Smooth muscle cell (in vitro differentiated cells): Measurements from ENCODE around the gene GOLGA5. TPM values are rescaled to one million over a fixed set of nuclear protein-coding genes. Genes with fewer than 3 reads are reported as not detected.
"Not testable (repeated sequence)": the region's sequence is repeated elsewhere in the genome, so short reads cannot be mapped to it uniquely, and the experiment has no call there.

Experiments used
- DNase-seq: peaks from one replicate; lab custom pipeline; 2025; ENCODE audit not compliant: unreplicated experiment; lab: John Stamatoyannopoulos, UW
- H2AFZ ChIP-seq: fragments of 200-600 bp; sonication (generic); 2 replicates; pipeline ENCODE4 v1.6.0; 2016; ENCODE audit warnings: antibody characterized with exemption, low read depth, mild to moderate bottlenecking
- H3F3A ChIP-seq: fragments of 200-600 bp; sonication (generic); 2 replicates; pipeline ENCODE4 v1.6.0; 2017; ENCODE audit warnings: antibody characterized with exemption, low read depth
- H3K27ac ChIP-seq: fragments of 200-600 bp; sonication (generic); 2 replicates; pipeline ENCODE4 v1.5.1; 2016; ENCODE audit warnings: low read depth, mild to moderate bottlenecking
- H3K27me3 ChIP-seq: fragments of 200-600 bp; sonication (generic); 2 replicates; pipeline ENCODE4 v1.6.1; 2016; ENCODE audit warnings: low read depth, mild to moderate bottlenecking
- H3K36me3 ChIP-seq: fragments of 200-600 bp; sonication (generic); 2 replicates; pipeline ENCODE4 v1.5.1; 2016; ENCODE audit warnings: low read depth
- H3K4me1 ChIP-seq: fragments of 200-600 bp; sonication (generic); 2 replicates; pipeline ENCODE4 v1.5.1; 2016; ENCODE audit warnings: low read depth
- H3K4me2 ChIP-seq: fragments of 200-600 bp; sonication (generic); 2 replicates; pipeline ENCODE4 v1.6.0; 2016; ENCODE audit warnings: mild to moderate bottlenecking
- H3K4me3 ChIP-seq: fragments of 200-600 bp; sonication (generic); 2 replicates; pipeline ENCODE4 v1.5.1; 2016; ENCODE audit warnings: mild to moderate bottlenecking
- H3K79me2 ChIP-seq: fragments of 200-600 bp; sonication (generic); 2 replicates; pipeline ENCODE4 v1.6.0; 2016; ENCODE audit warnings: low read depth, mild to moderate bottlenecking
- H3K9ac ChIP-seq: fragments of 200-600 bp; sonication (generic); 2 replicates; pipeline ENCODE4 v1.6.0; 2016; ENCODE audit warnings: low read depth
- H3K9me3 ChIP-seq: fragments of 200-600 bp; sonication (generic); replicated peaks from 2 replicates; pipeline ENCODE4 v1.5.1; 2016; ENCODE audit warnings: low read depth
- H4K20me1 ChIP-seq: fragments of 200-600 bp; sonication (generic); 2 replicates; pipeline ENCODE4 v1.6.0; 2016; ENCODE audit warnings: low read depth
- WGBS: methylation state at CpG from one replicate; pipeline ENCODE4 v1.1.7; 2016; ENCODE audit warnings: low lambda C conversion rate; 5-methylcytosine and 5-hydroxymethylcytosine counted together
- polyA plus RNA-seq: library from polyadenylated mRNA; unstranded; fragments of >200 nt; fragmentation: Nextera tagmentation; extraction: Ambion mirVana; gene quantifications from 2 replicates; pipeline ENCODE4 v1.2.1, GENCODE V29; 2016
- total RNA-seq: library from RNA; depleted of rRNA; stranded (reverse); fragments of >200 nt; gene quantifications from 2 replicates; pipeline ENCODE4 v1.2.3, GENCODE V29; 2014
- TF ChIP-seq, protein P1 (sequence below): fragments of 200-600 bp; sonication (generic); IDR thresholded peaks from 2 replicates; pipeline ENCODE4 v1.5.1; 2017; ENCODE audit warnings: borderline replicate concordance, mild to moderate bottlenecking, antibody characterized with exemption; ENCODE audit not compliant: insufficient read depth, poor library complexity, severe bottlenecking

GOLGA5 gene
- total and polyA plus RNA-seq, 2 experiments from 2014 or later: 67.0 to 70.3 TPM

DNA sequence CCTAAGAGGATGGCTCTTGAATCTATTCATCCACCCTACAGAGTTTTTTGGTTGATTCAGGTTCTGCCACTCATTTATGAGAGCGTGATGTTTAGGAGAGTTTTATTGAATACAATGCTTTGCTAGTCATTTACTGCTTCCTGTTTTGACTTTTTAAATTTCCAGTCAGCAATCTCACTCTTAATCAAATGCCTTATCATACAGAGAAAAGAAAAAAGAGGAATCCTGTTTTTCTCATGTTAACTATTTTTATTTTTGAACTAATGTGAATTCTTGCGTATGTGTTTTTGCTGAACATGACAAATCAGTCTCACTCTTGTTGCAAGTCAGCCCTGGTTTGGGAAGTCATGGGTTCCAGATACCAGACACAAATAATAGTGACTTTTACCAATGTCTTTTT is 23.6 kb upstream of the GOLGA5 start:
- Histone ChIP-seq H3K36me3 (no peaks in the 10 kb centered on the region), H3K4me2 (no peak overlapping the region), H3K27me3 (no peaks in the 10 kb centered on the region), H3K27ac (no peak overlapping the region), H3K4me3 (no peak overlapping the region), H3K9ac (no peak overlapping the region), H4K20me1 (no peaks in the 10 kb centered on the region), H3K79me2 (no peaks in the 10 kb centered on the region), H3F3A (no peaks in the 10 kb centered on the region), H3K4me1 (no peaks in the 10 kb centered on the region), H3K9me3 (no peaks in the 10 kb centered on the region), H2AFZ (no peak overlapping the region)
- TF ChIP-seq, protein P1, sequence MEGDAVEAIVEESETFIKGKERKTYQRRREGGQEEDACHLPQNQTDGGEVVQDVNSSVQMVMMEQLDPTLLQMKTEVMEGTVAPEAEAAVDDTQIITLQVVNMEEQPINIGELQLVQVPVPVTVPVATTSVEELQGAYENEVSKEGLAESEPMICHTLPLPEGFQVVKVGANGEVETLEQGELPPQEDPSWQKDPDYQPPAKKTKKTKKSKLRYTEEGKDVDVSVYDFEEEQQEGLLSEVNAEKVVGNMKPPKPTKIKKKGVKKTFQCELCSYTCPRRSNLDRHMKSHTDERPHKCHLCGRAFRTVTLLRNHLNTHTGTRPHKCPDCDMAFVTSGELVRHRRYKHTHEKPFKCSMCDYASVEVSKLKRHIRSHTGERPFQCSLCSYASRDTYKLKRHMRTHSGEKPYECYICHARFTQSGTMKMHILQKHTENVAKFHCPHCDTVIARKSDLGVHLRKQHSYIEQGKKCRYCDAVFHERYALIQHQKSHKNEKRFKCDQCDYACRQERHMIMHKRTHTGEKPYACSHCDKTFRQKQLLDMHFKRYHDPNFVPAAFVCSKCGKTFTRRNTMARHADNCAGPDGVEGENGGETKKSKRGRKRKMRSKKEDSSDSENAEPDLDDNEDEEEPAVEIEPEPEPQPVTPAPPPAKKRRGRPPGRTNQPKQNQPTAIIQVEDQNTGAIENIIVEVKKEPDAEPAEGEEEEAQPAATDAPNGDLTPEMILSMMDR: no peak
- no peak for DNase-seq
- 96% methylated on average over 2 of the region's 2 CpGs for WGBS

DNA sequence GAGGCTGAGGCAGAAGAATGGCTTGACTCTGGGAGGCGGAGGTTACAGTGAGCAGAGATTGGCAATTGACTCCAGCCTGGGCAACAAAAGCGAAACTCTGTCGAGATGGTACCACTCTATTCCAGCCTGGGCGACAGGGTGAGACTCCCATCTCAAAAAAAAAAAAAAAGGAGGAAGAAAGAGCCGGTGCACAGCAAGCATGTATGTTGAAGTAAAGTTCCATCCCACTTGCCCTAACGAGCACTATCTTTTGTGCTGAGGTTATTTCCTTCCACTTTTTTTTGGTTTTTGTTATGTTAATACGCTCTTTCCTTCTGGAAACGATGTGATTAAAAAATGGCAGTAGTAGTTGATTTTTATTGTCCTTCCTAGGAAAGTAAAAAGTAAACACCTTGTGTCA is 19.5 kb upstream of the GOLGA5 start:
- Histone ChIP-seq H3K79me2 (no peaks in the 10 kb centered on the region), H3K4me2 (no peak overlapping the region), H3K36me3 (no peaks in the 10 kb centered on the region), H3K9me3 (no peaks in the 10 kb centered on the region), H4K20me1 (no peaks in the 10 kb centered on the region), H3F3A (no peaks in the 10 kb centered on the region), H2AFZ (no peak overlapping the region), H3K27me3 (no peaks in the 10 kb centered on the region), H3K27ac (no peak overlapping the region), H3K9ac (no peak overlapping the region), H3K4me3 (no peak overlapping the region), H3K4me1 (no peaks in the 10 kb centered on the region)
- 88% methylated on average over 8 of the region's 8 CpGs for WGBS
- TF ChIP-seq, protein P1: no peak
- no peak for DNase-seq

DNA sequence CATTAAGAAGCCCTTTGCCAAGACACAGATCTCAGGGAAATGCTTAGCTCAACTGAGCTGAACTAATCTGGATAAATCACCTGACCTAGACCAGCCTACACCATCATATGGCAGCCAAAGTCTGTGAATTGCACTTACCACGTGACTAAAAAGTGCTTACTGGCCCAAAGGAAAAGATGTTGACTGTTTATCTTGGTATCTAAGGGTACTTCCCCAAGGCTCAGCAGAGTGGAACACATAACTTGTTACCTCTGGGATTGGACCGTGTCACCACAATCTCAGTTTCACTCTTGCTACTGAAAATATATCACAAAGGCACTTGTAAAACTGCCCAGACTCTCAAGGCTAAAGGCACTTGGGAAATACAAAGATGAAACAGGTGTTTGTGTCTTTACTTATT is 18.8 kb upstream of the GOLGA5 start:
- H2AFZ ChIP-seq, H3K4me3 ChIP-seq, H3K4me2 ChIP-seq, H3K9ac ChIP-seq, H3K4me1 ChIP-seq, H3K27ac ChIP-seq, H3K79me2 ChIP-seq, H3F3A ChIP-seq, DNase-seq, H4K20me1 ChIP-seq, H3K9me3 ChIP-seq, H3K36me3 ChIP-seq, H3K27me3 ChIP-seq: not testable (repeated sequence)
- WGBS: 67% methylated on average over 2 of the region's 2 CpGs

DNA sequence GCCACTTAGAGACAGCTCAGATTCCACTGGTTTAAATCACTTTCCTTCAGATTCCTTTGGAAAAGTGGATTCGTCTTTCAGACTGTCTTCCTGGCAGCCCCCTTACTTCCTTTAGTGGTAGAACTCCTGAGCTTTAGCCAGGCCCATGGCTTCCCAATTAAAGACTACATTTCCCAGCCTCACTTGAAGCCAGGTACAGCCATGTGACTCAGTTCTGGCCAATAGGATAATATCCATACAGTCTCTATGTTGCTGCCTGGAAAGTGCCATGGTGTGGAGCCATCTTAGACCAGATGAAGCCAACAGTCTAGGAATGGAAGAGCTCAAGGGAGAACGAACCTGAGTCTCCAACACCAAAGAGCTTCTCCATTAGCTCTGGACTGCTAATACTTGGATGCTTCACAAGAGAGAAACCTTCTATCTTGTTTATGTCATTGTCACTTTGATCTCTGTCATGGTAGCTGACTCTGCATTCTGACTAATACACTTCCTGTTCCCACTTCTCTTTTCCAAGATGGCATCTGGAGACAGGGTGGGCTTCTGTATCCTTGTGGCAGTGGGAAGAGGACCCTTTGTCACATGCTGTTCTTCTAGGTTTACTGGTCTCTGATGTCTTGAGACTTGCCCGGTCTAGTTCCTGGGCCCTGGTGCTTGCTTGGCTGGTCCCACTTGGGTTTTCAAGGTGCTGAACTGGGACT is 15.1 kb upstream of the GOLGA5 start:
- H3K79me2 ChIP-seq, H3K9ac ChIP-seq, H3K4me2 ChIP-seq, H3F3A ChIP-seq, DNase-seq, H2AFZ ChIP-seq, H3K4me3 ChIP-seq, H3K27ac ChIP-seq, H3K9me3 ChIP-seq, H3K27me3 ChIP-seq, H3K36me3 ChIP-seq, H4K20me1 ChIP-seq, H3K4me1 ChIP-seq: not testable (repeated sequence)
- WGBS: 72% methylated on average over 3 of the region's 3 CpGs
